T-helper 2 cell treated with Interferon-gamma antibody and Interleukin-4, amounts not matched to agents 5 μg/mL and 100 μg/mL, for 36 hours (primary cell): ENCODE measurements around the gene KCNQ5.
"Not testable (repeated sequence)": the region's sequence is repeated elsewhere in the genome, so short reads cannot be mapped to it uniquely, and the experiment has no call there.

Experiments
- DNase-seq: peaks from one replicate; pipeline ENCODE4 v3.0.0; 2021; ENCODE audit warnings: low spot score
- H3K27ac Mint-ChIP-seq: one replicate; pipeline ENCODE4 v1.8.0; 2021; ENCODE audit warnings: mild to moderate bottlenecking, mixed read lengths
- H3K27me3 Mint-ChIP-seq: one replicate; pipeline ENCODE4 v1.8.0; 2021; ENCODE audit warnings: low read depth, mixed read lengths
- H3K36me3 Mint-ChIP-seq: one replicate; pipeline ENCODE4 v1.8.0; 2021; ENCODE audit warnings: low read depth, mixed read lengths
- H3K4me1 Mint-ChIP-seq: one replicate; pipeline ENCODE4 v1.8.0; 2021; ENCODE audit warnings: low read depth, mixed read lengths
- H3K4me3 Mint-ChIP-seq: one replicate; pipeline ENCODE4 v1.8.0; 2022; ENCODE audit warnings: mild to moderate bottlenecking, moderate library complexity, mixed read lengths
- H3K9me3 Mint-ChIP-seq: one replicate; pipeline ENCODE4 v1.8.0; 2021; ENCODE audit warnings: mixed read lengths

KCNQ5 gene

DNA sequence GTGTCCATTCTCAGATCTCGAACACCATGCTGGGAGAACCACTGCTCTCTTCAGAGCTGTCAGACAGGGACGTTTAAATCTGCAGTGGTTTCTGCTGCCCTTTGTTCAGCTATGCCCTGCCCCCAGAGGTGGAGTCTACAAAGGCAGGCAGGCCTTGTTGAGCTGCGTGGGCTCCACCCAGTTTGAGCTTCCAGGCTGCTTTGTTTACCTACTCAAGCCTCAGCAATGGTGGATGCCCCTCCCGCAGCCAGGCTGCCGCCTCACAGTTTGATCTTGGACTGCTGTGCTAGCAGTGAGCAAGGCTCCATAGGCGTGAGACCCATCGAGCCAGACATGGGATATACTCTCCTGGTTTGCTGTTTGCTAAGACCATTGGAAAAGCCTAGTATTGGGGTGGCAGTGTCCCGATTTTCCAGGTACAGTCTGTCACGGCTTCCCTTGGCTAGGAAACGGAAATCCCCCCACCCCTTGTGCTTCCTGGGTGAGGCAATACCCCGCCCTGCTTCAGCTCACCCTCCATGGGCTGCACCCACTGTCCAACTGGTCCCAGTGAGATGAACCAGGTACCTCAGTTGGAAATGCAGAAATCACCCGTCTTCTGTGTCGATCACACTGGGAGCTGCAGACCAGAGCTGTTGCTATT lies 362.4 kb downstream of the KCNQ5 start:
- H3K9me3 Mint-ChIP-seq = peaks cover 34% of the 10 kb centered on the region
- not testable (repeated sequence) for H3K4me3 Mint-ChIP-seq, H3K27me3 Mint-ChIP-seq, DNase-seq, H3K27ac Mint-ChIP-seq, H3K36me3 Mint-ChIP-seq, H3K4me1 Mint-ChIP-seq

DNA sequence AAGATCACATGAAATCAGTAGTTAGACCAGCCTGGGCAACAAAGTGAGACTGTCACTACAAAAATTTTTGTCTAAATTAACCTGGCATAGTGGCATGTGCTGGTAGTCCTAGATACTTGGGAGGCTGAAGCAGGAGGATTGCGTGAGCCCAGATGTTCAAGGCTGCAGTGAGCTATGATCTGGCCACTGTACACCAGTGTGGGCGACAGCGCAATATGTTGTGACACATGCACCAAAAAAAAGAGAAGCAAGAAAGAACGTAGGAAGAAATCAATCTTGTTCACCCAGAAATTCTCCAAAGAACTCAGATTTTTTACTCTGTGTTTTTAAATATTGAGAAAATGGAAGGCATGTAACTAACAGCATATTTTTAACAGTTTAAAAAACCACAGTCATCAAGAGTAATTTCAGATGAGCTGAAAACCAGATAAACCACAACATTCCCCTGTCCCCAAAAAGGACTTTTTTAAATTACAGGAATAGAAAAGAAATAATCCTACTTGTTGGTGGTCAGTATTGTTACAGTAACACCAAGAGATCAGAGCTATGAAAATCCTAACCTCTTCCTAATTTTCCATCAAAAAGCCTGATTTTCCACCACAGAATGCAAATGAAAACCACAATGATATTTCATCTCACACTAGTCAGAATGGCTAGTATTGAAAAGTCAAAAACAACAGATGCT lies 363.3 kb downstream of the KCNQ5 start:
- Mint-ChIP-seq H3K27me3 (no peaks in the 10 kb centered on the region), H3K27ac (no peak overlapping the region), H3K4me1 (peaks cover 6% of the 10 kb centered on the region), H3K9me3 (peaks cover 34% of the 10 kb centered on the region), H3K36me3 (peaks cover 2% of the 10 kb centered on the region), H3K4me3 (no peak overlapping the region)
- DNase-seq = no peak

DNA sequence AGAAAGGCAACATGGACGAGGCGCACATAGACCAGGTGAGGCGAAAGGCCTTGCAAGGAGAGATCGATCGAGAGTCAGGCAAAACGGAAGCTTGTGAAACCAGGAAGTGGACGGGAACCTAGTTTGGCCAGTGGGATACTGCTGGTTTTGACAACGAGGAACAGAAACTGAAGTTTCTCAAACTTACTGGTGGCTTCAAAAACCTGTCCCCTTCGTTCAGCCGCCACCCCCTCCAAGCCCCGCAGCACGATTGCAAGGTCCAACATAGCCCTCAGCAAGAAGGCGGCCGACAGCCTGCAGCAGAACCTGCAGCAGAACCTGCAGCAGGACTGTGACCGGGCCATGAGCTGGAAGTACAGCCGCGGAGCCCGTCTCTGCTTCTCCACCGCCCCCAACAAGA lies 365.4 kb downstream of the KCNQ5 start:
- no peak overlapping the region for H3K4me3 Mint-ChIP-seq
- no peak for DNase-seq
- peaks cover 2% of the 10 kb centered on the region for H3K36me3 Mint-ChIP-seq
- peaks cover 6% of the 10 kb centered on the region for H3K4me1 Mint-ChIP-seq
- no peak overlapping the region for H3K27ac Mint-ChIP-seq
- H3K9me3 Mint-ChIP-seq = peaks cover 28% of the 10 kb centered on the region
- H3K27me3 Mint-ChIP-seq = no peaks in the 10 kb centered on the region

DNA sequence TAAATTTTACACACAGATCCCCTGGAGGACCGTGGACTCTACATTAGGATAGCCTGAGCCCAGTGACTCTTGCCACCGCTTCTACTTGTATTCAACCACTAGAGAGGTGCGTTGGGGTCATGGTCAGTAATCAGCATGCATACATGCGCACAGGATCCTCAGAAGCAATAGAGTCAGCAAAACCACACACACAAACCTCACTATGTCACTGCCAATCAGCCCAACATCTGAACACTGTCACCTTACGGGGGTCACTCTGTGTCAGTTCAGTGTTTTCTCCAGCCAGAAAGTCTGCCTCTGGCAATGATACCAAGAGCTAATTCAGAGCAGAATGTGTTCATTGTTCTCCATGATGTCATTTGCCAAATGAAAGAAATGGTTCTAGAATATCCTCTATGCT lies 378.1 kb downstream of the KCNQ5 start:
- Mint-ChIP-seq H3K27ac (no peak overlapping the region), H3K36me3 (no peaks in the 10 kb centered on the region), H3K4me1 (no peaks in the 10 kb centered on the region), H3K27me3 (peaks cover 2% of the 10 kb centered on the region), H3K9me3 (no peaks in the 10 kb centered on the region), H3K4me3 (no peak overlapping the region)
- no peak for DNase-seq

DNA sequence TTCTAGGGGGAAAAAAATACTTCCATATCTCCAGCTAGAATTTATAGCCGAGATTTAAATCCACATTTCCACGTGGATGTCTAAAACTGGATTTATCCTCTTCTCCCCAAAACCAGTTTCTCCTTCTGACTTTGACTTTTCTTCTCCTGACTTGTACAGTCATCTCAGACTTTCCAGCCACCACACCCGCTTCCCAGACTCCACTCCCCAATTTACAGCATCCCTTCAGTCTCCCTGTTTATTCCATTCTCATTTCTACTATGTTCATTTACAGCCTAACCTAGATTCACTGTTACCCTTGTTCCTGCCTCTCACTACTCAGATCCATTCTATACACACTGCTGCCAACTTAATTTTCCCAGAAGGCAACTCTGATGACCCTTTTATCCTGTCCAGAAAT lies 378.6 kb downstream of the KCNQ5 start:
- H3K36me3 Mint-ChIP-seq = no peaks in the 10 kb centered on the region
- H3K4me3 Mint-ChIP-seq = no peak overlapping the region
- no peak for DNase-seq
- H3K9me3 Mint-ChIP-seq = no peaks in the 10 kb centered on the region
- H3K4me1 Mint-ChIP-seq = no peaks in the 10 kb centered on the region
- H3K27me3 Mint-ChIP-seq = peaks cover 2% of the 10 kb centered on the region
- H3K27ac Mint-ChIP-seq = no peak overlapping the region

DNA sequence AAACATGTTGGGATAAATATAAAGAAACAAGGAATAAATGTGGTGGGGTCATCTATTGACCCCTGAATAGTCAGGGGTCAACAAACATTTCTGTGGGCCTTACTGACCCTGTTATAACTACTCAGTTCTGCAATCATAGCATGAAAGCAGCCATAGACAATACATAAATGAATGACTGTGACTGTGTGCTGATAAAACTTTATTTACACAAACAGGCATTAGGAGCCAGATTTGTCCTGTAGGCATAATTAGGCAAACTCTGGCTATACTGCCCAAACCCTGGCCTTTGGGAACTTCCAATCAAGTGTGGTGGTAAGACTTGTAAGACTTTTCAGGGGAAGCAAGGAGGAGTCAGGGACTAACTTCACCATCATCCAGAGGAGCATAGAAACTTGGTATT lies 380.7 kb downstream of the KCNQ5 start:
- no peaks in the 10 kb centered on the region for H3K9me3 Mint-ChIP-seq
- no peaks in the 10 kb centered on the region for H3K27me3 Mint-ChIP-seq
- DNase-seq = no peak
- H3K4me1 Mint-ChIP-seq = no peaks in the 10 kb centered on the region
- H3K27ac Mint-ChIP-seq = no peak overlapping the region
- no peak overlapping the region for H3K4me3 Mint-ChIP-seq
- no peaks in the 10 kb centered on the region for H3K36me3 Mint-ChIP-seq

DNA sequence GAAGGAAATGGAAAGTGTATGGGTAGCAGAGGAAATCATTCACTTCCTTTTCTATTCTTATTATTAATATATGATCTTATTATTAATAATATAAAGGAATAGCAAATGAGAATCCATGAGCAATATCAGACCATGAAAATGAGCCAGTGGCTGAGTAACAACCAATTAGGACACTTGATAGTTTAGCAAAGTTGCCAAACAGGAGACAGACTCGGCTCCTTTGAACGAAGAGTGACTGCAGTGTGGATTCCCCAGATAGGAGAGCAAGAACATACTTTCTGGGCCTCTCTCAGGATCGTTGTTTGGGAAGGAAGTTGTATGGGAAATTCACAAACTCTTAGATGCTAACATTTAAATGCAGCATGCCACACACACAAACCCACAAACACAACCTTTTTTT lies 381.4 kb downstream of the KCNQ5 start:
- Mint-ChIP-seq H3K27ac (no peak overlapping the region), H3K36me3 (no peaks in the 10 kb centered on the region), H3K4me1 (no peaks in the 10 kb centered on the region), H3K9me3 (no peaks in the 10 kb centered on the region), H3K27me3 (no peaks in the 10 kb centered on the region), H3K4me3 (no peak overlapping the region)
- no peak for DNase-seq

DNA sequence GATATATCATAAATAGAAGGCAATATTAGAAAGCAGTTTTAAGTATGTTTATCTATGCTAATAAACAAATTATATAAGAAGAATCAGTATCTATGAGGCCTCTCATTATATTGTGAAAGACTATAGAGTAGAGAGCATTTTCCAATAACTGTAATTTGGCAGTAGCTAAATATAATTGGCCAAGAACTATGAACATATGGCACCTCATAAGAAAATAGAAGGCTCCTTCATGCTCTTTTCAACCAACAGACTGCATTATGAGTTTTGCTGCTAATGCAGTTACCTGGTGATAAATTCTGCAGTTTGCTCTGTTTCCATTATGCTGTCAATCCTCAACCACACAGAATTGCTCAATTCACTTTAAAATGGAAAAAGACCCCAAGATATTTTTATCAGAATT lies 382.4 kb downstream of the KCNQ5 start:
- H3K36me3 Mint-ChIP-seq = no peaks in the 10 kb centered on the region
- DNase-seq = no peak
- no peaks in the 10 kb centered on the region for H3K27me3 Mint-ChIP-seq
- no peak overlapping the region for H3K4me3 Mint-ChIP-seq
- no peaks in the 10 kb centered on the region for H3K9me3 Mint-ChIP-seq
- H3K4me1 Mint-ChIP-seq = no peaks in the 10 kb centered on the region
- no peak overlapping the region for H3K27ac Mint-ChIP-seq

DNA sequence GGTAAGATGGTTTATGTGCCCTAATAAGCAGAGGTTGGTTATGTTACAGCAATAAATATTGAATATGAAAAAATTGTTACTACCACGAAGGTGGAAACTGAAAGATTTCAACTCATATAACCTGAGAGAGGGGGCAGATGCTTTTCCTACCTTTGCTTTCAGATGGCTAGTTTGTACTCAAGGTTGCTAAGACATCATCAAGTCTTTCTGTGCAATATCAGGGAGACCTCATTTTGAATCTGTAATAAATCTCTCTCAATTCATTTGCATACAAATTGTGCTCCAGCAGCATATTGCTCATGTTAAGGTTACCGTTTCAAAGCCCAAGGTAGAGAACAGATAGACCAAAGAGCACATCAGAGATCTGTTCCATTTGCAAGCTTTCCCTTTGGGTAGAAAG lies 383.0 kb downstream of the KCNQ5 start:
- Mint-ChIP-seq H3K27ac (no peak overlapping the region), H3K4me1 (no peaks in the 10 kb centered on the region), H3K27me3 (no peaks in the 10 kb centered on the region), H3K9me3 (no peaks in the 10 kb centered on the region), H3K4me3 (no peak overlapping the region), H3K36me3 (no peaks in the 10 kb centered on the region)
- DNase-seq = no peak

DNA sequence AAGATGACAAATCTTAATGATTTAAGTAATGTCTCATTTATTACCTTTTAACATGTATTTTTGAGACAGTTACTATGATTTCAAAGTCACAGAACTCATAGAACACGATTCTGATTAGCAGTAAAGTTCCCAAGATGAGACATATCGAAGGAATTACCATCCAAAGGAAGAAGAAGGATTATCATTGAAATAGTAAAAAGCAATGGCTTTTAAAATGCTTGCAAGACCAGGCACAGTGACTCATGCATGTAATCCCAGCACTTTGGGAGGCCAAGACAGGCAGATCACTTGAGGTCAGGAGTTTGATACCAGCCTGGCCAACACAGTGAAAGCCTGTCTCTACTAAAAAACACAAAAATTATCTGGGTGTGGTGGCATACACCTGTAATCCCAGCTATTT lies 384.3 kb downstream of the KCNQ5 start:
- H3K9me3 Mint-ChIP-seq = no peaks in the 10 kb centered on the region
- H3K27me3 Mint-ChIP-seq = no peaks in the 10 kb centered on the region
- no peaks in the 10 kb centered on the region for H3K4me1 Mint-ChIP-seq
- no peaks in the 10 kb centered on the region for H3K36me3 Mint-ChIP-seq
- no peak for DNase-seq
- no peak overlapping the region for H3K27ac Mint-ChIP-seq
- no peak overlapping the region for H3K4me3 Mint-ChIP-seq

DNA sequence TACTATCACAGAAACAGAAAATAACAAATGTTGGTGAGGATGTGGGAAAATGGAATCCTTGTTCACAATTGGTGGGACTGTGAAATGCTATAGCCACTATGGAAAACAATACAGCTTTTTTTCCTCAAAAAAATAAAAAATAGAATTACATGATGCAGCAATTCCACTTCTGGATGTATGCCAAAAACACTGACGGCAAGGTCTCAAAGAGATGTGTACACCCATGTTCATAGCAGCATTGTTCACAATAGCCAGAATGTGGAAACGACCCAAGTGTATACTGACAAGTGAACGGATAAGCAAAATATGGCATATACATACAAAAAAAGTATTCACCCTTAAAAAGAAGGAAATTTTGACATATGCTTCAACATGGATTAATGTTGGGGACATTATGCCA lies 390.1 kb downstream of the KCNQ5 start:
- Mint-ChIP-seq H3K4me3 (no peak overlapping the region), H3K4me1 (no peaks in the 10 kb centered on the region), H3K9me3 (no peaks in the 10 kb centered on the region), H3K27me3 (no peaks in the 10 kb centered on the region), H3K27ac (no peak overlapping the region), H3K36me3 (no peaks in the 10 kb centered on the region)
- DNase-seq = no peak

DNA sequence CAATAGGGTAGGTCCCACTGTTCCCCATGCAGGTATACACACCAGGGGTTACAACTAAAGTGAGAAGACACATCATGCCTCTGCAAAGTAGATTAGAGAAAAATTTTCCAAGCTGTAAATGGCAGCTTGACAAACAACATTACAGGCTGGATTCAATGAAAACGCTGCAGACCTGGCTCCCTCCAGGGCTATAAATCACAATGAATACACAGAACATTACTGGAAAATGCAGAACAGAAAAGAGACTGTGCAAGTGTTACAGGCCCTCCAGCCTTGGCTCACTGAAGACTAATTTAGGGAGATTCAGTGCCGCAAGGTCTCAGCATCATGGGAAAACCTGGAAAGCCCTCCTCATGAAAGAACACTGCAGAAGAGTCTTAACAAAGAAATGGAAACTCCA lies 395.6 kb downstream of the KCNQ5 start:
- Mint-ChIP-seq H3K27me3 (no peaks in the 10 kb centered on the region), H3K4me1 (no peaks in the 10 kb centered on the region), H3K4me3 (no peak overlapping the region), H3K27ac (no peak overlapping the region), H3K9me3 (no peaks in the 10 kb centered on the region), H3K36me3 (no peaks in the 10 kb centered on the region)
- DNase-seq = no peak

DNA sequence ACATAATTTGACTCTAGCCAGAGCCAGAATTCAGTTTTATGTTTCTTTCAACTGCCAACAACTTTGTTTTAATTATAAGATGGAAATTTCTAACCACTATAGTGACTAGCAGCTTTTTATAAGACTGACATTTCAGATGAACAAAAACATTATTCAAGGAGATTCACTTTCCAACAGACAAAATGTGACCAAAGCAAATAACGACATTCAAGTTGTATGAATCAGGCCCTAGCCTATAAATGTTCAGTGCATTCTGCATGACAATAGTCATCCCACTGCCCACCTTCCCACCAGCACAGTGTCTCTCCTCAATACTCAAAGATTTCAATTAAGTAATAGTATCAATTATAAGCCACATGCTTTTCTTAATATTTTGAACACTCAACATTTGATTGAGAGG lies 402.7 kb downstream of the KCNQ5 start:
- no peaks in the 10 kb centered on the region for H3K27me3 Mint-ChIP-seq
- no peak overlapping the region for H3K27ac Mint-ChIP-seq
- peaks cover 8% of the 10 kb centered on the region for H3K4me1 Mint-ChIP-seq
- no peak overlapping the region for H3K4me3 Mint-ChIP-seq
- H3K36me3 Mint-ChIP-seq = no peaks in the 10 kb centered on the region
- no peaks in the 10 kb centered on the region for H3K9me3 Mint-ChIP-seq
- DNase-seq = no peak

DNA sequence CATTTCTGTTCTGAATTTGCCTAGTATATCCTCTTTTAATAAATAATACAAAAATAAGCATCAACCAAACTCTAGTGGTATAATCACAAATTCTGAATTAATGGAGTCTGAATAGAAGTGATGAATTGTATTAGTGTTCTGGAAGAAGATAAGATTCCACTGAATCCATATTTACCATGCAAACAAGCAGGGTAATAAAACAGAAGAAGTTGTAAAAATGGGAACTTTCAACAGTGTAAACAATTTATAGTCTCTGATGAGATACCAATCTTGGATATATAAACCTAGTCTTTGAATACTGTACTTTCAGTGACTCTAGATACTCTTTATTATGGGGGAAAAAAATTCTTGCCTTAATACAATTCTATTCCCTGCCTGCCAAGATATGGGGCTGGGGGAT lies 405.8 kb downstream of the KCNQ5 start:
- no peak overlapping the region for H3K27ac Mint-ChIP-seq
- H3K4me1 Mint-ChIP-seq = peaks cover 23% of the 10 kb centered on the region
- no peaks in the 10 kb centered on the region for H3K27me3 Mint-ChIP-seq
- no peak for DNase-seq
- H3K36me3 Mint-ChIP-seq = no peaks in the 10 kb centered on the region
- H3K9me3 Mint-ChIP-seq = no peaks in the 10 kb centered on the region
- no peak overlapping the region for H3K4me3 Mint-ChIP-seq
